ENCODE data around the gene LCLAT1. TPM values are rescaled to one million over a fixed set of nuclear protein-coding genes. Genes with fewer than 3 reads are reported as not detected.

The LCLAT1 gene
- polyA plus RNA-seq, 2 of the 4 experiments (the other 2 are of a cell fraction), result 19.5 to 71.0 TPM

DNA sequence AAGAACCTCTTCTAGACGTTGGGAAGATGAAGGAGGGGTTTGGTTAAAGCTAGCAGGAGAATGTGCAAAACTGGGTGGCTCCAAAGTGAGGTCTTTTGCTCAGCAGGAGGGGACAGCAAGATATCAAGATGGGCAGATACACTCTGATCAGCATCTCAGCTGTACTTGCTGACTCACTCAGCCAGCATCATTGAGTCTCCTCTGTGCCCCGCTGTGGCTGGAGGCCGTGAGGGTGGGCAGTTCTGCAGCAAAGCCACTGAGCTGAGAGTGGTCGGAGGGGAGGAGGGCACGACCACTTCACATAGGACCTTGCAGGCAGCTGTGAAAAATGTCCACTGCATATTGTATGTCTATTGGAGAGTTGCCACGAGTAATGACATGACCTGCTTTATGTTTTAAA lies 208.2 kb downstream of the LCLAT1 start:
- no peak for TF ChIP-seq SREBF2 (IDR thresholded peaks at IDR 0.05)
- TF ChIP-seq RFX5 (IDR thresholded peaks at IDR 0.05), result no peak
- no peak for TF ChIP-seq FOXS1 (CRISPR knock-in tag; IDR thresholded peaks at IDR 0.05)
- no peak for TF ChIP-seq ATOH8 (CRISPR knock-in tag; IDR thresholded peaks at IDR 0.05; ENCODE audit: low read depth)
- TF ChIP-seq MYC (IDR thresholded peaks at IDR 0.05; ENCODE audit: borderline replicate concordance, low read length), result no peak
- TF ChIP-seq USF2 (IDR thresholded peaks at IDR 0.05), result no peak
- TF ChIP-seq HDAC2 (IDR thresholded peaks at IDR 0.05), result no peak
- TF ChIP-seq MAFK (IDR thresholded peaks at IDR 0.05; ENCODE audit: partially characterized antibody), result no peak
- no peak for TF ChIP-seq PBX3 (IDR thresholded peaks at IDR 0.05)

DNA sequence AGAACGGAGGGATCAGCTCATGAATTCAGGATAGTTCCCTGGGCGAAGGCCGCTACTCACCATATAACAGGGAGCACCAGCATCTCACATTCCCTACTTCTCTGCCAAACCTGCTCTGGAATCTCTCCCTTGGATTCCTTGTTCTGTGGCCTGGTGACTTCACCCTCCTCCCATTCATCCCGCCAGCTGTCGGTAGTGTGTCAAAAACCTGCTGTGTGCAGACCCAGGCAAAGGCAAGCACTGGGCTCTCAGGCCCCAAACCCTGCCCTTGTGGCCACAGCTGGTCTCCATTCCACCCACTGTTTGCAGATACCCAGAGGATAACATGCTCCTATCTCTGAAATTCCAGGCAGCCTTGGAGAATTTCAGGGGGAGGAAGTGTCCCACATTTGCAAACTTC lies 208.6 kb downstream of the LCLAT1 start:
- Histone ChIP-seq H3K9me3 (no peaks in the 10 kb centered on the region), H3K4me1 (no peaks in the 10 kb centered on the region), H3K27ac (no peak overlapping the region), H3K4me2 (no peak overlapping the region), H3K4me3 (no peak overlapping the region)
- TF ChIP-seq JUN (IDR thresholded peaks at IDR 0.05) (no peak), NPAS2 (CRISPR knock-in tag; IDR thresholded peaks at IDR 0.05; ENCODE audit: borderline replicate concordance) (no peak), MYC (IDR thresholded peaks at IDR 0.05; ENCODE audit: borderline replicate concordance, low read length) (no peak), E2F6 (IDR thresholded peaks at IDR 0.05; ENCODE audit: borderline replicate concordance, low read depth) (no peak), ZFP36 (IDR thresholded peaks at IDR 0.05; ENCODE audit: borderline replicate concordance, partially characterized antibody) (no peak), CBX2 (IDR thresholded peaks at IDR 0.05; ENCODE audit: borderline replicate concordance, low read depth) (no peak), PHF8 (IDR thresholded peaks at IDR 0.05; ENCODE audit: borderline replicate concordance, low read depth) (no peak), RNF2 (IDR thresholded peaks at IDR 0.05; ENCODE audit: borderline replicate concordance, low read depth) (no peak), KDM1A (IDR thresholded peaks at IDR 0.05; ENCODE audit: low read depth) (no peak), KDM5A (IDR thresholded peaks at IDR 0.05) (no peak), POLR2AphosphoS2 (conservative IDR thresholded peaks at IDR 0.05; ENCODE audit: low read length) (no peak), TP53 (CRISPR knock-in tag; IDR thresholded peaks at IDR 0.05) (no peak), RCOR1 (IDR thresholded peaks at IDR 0.05; ENCODE audit: low read depth, low read length) (no peak)
- TF ChIP-seq, protein P1, sequence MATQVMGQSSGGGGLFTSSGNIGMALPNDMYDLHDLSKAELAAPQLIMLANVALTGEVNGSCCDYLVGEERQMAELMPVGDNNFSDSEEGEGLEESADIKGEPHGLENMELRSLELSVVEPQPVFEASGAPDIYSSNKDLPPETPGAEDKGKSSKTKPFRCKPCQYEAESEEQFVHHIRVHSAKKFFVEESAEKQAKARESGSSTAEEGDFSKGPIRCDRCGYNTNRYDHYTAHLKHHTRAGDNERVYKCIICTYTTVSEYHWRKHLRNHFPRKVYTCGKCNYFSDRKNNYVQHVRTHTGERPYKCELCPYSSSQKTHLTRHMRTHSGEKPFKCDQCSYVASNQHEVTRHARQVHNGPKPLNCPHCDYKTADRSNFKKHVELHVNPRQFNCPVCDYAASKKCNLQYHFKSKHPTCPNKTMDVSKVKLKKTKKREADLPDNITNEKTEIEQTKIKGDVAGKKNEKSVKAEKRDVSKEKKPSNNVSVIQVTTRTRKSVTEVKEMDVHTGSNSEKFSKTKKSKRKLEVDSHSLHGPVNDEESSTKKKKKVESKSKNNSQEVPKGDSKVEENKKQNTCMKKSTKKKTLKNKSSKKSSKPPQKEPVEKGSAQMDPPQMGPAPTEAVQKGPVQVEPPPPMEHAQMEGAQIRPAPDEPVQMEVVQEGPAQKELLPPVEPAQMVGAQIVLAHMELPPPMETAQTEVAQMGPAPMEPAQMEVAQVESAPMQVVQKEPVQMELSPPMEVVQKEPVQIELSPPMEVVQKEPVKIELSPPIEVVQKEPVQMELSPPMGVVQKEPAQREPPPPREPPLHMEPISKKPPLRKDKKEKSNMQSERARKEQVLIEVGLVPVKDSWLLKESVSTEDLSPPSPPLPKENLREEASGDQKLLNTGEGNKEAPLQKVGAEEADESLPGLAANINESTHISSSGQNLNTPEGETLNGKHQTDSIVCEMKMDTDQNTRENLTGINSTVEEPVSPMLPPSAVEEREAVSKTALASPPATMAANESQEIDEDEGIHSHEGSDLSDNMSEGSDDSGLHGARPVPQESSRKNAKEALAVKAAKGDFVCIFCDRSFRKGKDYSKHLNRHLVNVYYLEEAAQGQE (IDR thresholded peaks at IDR 0.05), result no peak
- FAIRE-seq (no peak), DNase-seq (ENCODE audit: low read depth in 1 of 2, low spot score in 1 of 2) (no peak), ATAC-seq (no peak; a peak in 1 of 6 replicates)
- ChIA-PET POLR2A (no interaction called here), CTCF (interaction anchor here (1.0 to 1.5 kb wide), 3 partner anchors 10 to 56 kb away, joined by 3 to 4 read pairs (median 4); no protein-coding TSS in a partner anchor)
- 87% methylated on average over 5 of the region's 5 CpGs for WGBS (ENCODE audit: missing lambda C conversion rate)

More for the DNA sequence above, 208.2 kb downstream of the LCLAT1 start:
- H3K27ac ChIP-seq, result no peak overlapping the region; a peak in 1 of 6 replicates
- no peaks in the 10 kb centered on the region for H3K9me3 ChIP-seq
- H3K4me3 ChIP-seq, result no peak overlapping the region
- CTCF ChIA-PET, result interaction anchor here (1.2 to 1.5 kb wide), 5 partner anchors 9 to 490 kb away, joined by 3 to 5 read pairs (median 4); no protein-coding TSS in a partner anchor
- DNase-seq (ENCODE audit: low read depth in 1 of 2, low spot score in 1 of 2) (no peak), FAIRE-seq (no peak), ATAC-seq (peak in 1 of 2 experiments; percentile 15; a peak in 1 of 6 replicates)
- no peaks in the 10 kb centered on the region for H3K4me1 ChIP-seq
- POLR2A ChIA-PET, result no interaction called here
- no peak overlapping the region for H3K4me2 ChIP-seq
- WGBS (ENCODE audit: missing lambda C conversion rate), result 43% methylated on average over 6 of the region's 6 CpGs
